Measurements from ENCODE around the gene AGL. TPM values are rescaled to one million over a fixed set of nuclear protein-coding genes. Genes with fewer than 3 reads are reported as not detected.
A peak's percentile ranks its signal among the peaks of the same experiment; 100 is the strongest.
"Not testable (repeated sequence)": the region's sequence is repeated elsewhere in the genome, so short reads cannot be mapped to it uniquely, and the experiment has no call there.

The AGL gene
- polyA plus RNA-seq, 4 donors = 21.4 to 36.6 (median 30.6) TPM

GRCh38 chr1:99935534-99935933 is 85.4 kb downstream of the AGL start:
- no peak for DNase-seq (ENCODE audit: low read depth in 4 of 4, low spot score in 3 of 4)

GRCh38 chr1:99936071-99936470 is 85.9 kb downstream of the AGL start:
- DNase-seq (ENCODE audit: low read depth in 4 of 4, low spot score in 3 of 4) = no peak

GRCh38 chr1:99942723-99943122 is 92.6 kb downstream of the AGL start:
- no peak for DNase-seq (ENCODE audit: low read depth in 4 of 4, low spot score in 3 of 4)

- no peak for DNase-seq (ENCODE audit: low read depth in 4 of 4, low spot score in 3 of 4)
These were observed 93.1 kb downstream of the AGL start for GRCh38 chr1:99943223-99943794.

- DNase-seq (ENCODE audit: low read depth in 4 of 4, low spot score in 3 of 4) = no peak
These were observed 94.0 kb downstream of the AGL start for GRCh38 chr1:99944192-99944591.

GRCh38 chr1:99945174-99945573 is 95.0 kb downstream of the AGL start:
- no peak for DNase-seq (ENCODE audit: low read depth in 4 of 4, low spot score in 3 of 4)

- no peak for DNase-seq (ENCODE audit: low read depth in 4 of 4, low spot score in 3 of 4)
These were observed 100.3 kb downstream of the AGL start for GRCh38 chr1:99950486-99950885.

GRCh38 chr1:99952522-99952921 is 102.4 kb downstream of the AGL start:
- no peak for DNase-seq (ENCODE audit: low read depth in 4 of 4, low spot score in 3 of 4)

GRCh38 chr1:99955375-99955774 is 105.2 kb downstream of the AGL start:
- DNase-seq (ENCODE audit: low read depth in 4 of 4, low spot score in 3 of 4) = no peak

GRCh38 chr1:99956755-99957154 is 106.6 kb downstream of the AGL start:
- DNase-seq (ENCODE audit: low read depth in 4 of 4, low spot score in 3 of 4) = no peak

- no peak for DNase-seq (ENCODE audit: low read depth in 4 of 4, low spot score in 3 of 4)
These were observed 107.7 kb downstream of the AGL start for GRCh38 chr1:99957818-99958217.

GRCh38 chr1:99959189-99959705 is 109.1 kb downstream of the AGL start:
- DNase-seq (ENCODE audit: low read depth in 4 of 4, low spot score in 3 of 4) = not testable (repeated sequence)

GRCh38 chr1:99960260-99960659 is 110.1 kb downstream of the AGL start:
- not testable (repeated sequence) for DNase-seq (ENCODE audit: low read depth in 4 of 4, low spot score in 3 of 4)

- no peak for DNase-seq (ENCODE audit: low read depth in 4 of 4, low spot score in 3 of 4)
These were observed 113.1 kb downstream of the AGL start for GRCh38 chr1:99963041-99963795.

GRCh38 chr1:99964806-99965205 is 114.6 kb downstream of the AGL start:
- no peak for DNase-seq (ENCODE audit: low read depth in 4 of 4, low spot score in 3 of 4)

GRCh38 chr1:99965646-99966375 is 115.7 kb downstream of the AGL start:
- DNase-seq (ENCODE audit: low read depth in 4 of 4, low spot score in 3 of 4) = no peak

- DNase-seq (ENCODE audit: low read depth in 4 of 4, low spot score in 3 of 4) = no peak
These were observed 118.1 kb downstream of the AGL start for GRCh38 chr1:99968214-99968613.

GRCh38 chr1:99969260-99969728 is 119.1 kb downstream of the AGL start:
- DNase-seq (ENCODE audit: low read depth in 4 of 4, low spot score in 3 of 4) = no peak

GRCh38 chr1:99969729-99970621 is 119.8 kb downstream of the AGL start, which contains the start of gene SLC35A3:
SLC35A3 (plus strand) TSS chr1:99969996; CDS start chr1:99993555, 23,559 bp downstream.
- peak in 3 of 4 donors; percentile 36 to 62 (median 50) for DNase-seq (ENCODE audit: low read depth in 4 of 4, low spot score in 3 of 4)

GRCh38 chr1:99970713-99971255 is 120.6 kb downstream of the AGL start:
- no peak for DNase-seq (ENCODE audit: low read depth in 4 of 4, low spot score in 3 of 4)

All from left renal pelvis (tissue), 4 donors.